HG02840 (cell line): ENCODE data around the gene FRRS1.
"Not testable (repeated sequence)": the region's sequence is repeated elsewhere in the genome, so short reads cannot be mapped to it uniquely, and the experiment has no call there.

Source experiments
- ATAC-seq: cut with Tn5 transposase; IDR thresholded peaks from one replicate; pipeline ENCODE4 v1.9.1; 2021; ENCODE audit warnings: mild to moderate bottlenecking, moderate library complexity, moderate number of reproducible peaks; ENCODE audit not compliant: unreplicated experiment, low FRiP score

The FRRS1 gene

DNA sequence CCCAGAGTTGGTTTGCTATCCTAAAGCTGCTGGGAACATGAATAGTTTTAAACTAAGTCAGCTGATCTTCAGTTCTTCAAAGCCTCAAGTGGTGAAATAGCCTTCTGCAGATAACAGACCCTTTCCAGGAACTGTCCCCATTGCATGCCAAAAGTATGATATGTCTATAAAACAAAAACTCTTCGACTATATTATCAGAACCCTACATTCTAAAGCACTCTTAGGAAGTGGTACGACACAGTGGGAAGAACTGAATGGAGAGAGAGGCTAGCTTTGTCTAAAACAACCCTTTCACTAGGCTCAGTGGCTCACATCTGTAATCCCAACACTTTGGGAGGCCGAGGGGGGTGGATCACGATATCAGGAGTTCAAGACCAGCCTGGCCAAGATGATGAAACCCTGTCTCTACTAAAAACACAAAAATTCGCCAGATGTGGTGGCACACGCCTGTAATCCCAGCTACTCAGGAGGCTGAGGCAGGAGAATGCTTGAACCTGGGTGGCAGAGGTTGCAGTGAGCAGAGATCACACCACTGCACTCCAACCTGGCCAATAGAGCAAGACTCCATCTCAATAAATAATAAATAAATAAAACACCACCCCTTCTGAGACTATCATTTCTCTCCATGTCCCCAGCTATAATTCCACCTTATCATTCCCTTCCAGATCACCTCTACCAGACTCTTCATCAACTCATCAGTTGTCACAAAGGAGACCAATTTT is 2.2 kb upstream of the FRRS1 start:
- no peak for ATAC-seq

DNA sequence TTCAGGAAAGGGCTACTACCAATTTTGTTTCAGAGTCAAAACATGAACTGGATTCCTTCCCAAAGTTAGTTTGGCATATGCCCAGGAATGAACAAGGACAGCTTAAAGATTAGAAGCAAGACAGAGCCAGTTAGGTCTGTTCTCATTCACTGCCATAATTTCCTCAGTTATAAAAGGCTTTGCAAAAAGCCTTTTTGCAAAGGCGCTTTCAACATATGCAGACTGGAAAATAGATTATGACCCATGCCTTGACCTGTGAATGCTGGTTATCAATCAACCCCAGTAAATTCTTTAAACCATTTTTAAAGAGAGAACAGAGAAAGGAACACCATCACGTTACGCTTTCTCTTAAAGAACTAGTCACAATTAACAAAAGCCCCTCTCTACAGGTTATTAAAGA is 1.7 kb upstream of the FRRS1 start:
- no peak for ATAC-seq

DNA sequence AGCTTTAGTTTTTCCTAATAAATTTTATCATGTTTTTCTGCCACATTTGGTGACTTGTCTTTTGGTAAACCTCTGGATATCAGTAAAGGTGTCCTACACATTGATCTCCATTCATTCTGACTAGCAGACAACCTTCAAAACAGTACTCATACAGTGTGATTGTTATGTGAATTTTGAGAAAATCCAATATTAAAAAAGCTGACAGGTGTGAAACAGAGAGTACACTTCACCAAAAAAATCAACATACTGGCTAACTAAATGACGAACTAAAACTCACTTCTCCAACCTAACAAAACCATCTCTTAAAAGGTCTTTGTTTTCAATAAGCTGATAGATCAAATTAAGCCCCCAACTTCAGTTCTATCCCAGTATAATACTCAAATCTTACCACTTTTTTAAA is 1.5 kb downstream of the FRRS1 start:
- ATAC-seq, result no peak

DNA sequence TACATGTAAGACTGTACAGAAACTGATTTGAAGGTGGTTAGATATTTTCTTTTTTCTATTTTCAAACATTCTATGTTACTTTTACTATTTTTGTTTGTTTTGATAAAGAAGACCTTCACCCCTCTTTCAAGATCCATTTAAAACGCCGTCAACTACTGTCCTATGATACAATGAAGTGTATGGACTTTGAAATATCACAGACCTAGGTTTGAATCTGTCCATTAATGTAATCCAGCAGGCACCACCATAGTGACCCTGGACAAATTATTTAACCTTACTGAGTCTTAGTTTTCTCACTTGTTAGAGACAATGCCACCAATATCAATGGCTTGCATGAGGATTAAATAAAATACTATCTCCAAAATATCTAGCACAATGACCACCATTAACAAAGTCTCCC is 2.0 kb downstream of the FRRS1 start:
- no peak for ATAC-seq

DNA sequence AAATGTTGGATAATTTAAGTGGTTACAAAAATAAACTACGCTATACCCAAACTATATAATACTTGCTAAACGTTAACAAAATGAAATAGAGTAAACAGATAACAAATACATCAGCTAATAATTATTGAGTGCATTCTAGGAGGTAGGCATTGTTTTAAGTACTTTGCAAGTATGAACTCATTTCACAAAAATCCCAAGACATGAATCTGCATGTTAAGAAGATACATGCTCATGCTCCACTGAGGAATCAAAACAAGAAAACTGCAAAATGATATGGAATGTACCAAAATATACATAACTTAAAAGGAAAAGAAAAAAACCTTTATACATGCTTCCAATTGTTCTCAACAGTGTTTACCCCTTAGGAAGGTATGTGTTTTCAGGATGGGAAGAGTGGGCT is 2.5 kb downstream of the FRRS1 start:
- ATAC-seq, result no peak

GRCh38 chr1:99761774-99762173 is 4.7 kb downstream of the FRRS1 start:
- no peak for ATAC-seq

GRCh38 chr1:99759518-99760160 is 6.8 kb downstream of the FRRS1 start:
- ATAC-seq, result no peak

GRCh38 chr1:99758686-99759517 is 7.5 kb downstream of the FRRS1 start:
- ATAC-seq, result not testable (repeated sequence)

DNA sequence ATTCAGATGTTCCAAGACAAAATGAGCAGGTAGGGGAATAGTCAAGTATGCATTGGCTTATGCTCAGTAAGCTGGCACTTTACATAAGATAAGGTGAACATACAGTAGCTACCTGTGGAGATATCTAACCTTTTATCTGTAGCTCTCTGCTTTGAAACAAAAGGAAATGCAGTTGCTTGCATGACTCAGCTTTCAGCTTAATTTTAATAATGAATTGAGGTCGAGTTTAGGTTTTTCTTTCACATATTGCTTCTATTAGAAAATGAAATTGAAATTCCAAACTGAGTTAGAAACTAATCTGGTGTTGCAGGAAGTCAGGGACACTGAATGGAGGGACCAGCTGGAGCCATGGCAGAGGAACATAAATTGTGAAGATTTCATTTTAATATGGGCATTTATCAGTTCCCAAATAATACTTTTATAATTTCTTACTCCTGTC is 8.3 kb downstream of the FRRS1 start:
- peak; percentile 77 for ATAC-seq

- ATAC-seq, result no peak
Measured at GRCh38 chr1:99756598-99756997, 9.8 kb downstream of the FRRS1 start.

- no peak for ATAC-seq
Measured at GRCh38 chr1:99755664-99756063, 10.8 kb downstream of the FRRS1 start.

DNA sequence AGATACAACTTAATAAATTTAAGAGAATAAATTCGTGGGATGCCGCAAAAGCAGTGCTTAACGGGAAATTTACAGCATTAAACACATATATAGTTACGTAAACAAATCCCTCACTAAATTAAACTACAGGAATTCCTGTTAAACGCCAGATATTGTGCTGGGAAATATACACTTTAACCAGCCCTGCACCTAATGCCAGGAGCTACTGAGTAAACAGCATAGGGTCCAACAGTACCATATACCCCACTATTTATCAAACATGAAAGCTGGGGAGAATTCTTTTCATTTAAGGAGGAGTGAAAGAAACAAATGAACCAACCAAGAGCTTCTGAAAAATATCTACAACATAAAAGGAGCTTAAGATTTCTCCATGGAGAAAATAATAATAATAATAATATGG is 11.7 kb downstream of the FRRS1 start:
- no peak for ATAC-seq

- no peak for ATAC-seq
Measured at GRCh38 chr1:99754055-99754626, 12.3 kb downstream of the FRRS1 start.

DNA sequence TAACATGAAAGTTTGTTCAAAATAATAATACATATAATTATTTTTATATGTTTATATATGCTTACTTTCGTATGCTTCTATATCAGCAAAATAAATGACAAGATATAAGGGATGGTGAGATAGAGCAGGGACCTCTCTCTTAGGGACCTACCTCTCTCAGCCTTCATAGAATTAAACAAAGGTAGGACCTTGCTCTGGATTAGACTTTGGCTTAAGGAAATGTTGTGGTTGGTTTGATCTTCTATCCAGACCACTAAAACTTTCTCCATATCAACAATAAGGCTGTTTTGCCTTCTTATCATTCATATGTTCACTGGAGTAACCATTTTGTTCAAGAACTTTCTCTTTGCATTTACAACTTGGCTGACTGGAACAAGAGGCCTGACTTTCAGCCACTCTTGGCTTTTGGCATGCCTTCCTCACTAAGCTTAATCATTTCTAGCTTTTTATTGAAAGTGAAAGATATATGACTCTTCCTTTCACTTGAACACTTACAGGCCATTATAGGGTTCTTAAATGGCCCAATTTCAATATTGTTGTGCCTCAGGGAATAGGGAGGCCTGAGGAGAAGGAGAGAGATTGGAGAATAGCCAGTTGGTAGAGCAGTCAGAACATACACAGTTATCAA is 14.4 kb downstream of the FRRS1 start:
- peak; percentile 64 for ATAC-seq

DNA sequence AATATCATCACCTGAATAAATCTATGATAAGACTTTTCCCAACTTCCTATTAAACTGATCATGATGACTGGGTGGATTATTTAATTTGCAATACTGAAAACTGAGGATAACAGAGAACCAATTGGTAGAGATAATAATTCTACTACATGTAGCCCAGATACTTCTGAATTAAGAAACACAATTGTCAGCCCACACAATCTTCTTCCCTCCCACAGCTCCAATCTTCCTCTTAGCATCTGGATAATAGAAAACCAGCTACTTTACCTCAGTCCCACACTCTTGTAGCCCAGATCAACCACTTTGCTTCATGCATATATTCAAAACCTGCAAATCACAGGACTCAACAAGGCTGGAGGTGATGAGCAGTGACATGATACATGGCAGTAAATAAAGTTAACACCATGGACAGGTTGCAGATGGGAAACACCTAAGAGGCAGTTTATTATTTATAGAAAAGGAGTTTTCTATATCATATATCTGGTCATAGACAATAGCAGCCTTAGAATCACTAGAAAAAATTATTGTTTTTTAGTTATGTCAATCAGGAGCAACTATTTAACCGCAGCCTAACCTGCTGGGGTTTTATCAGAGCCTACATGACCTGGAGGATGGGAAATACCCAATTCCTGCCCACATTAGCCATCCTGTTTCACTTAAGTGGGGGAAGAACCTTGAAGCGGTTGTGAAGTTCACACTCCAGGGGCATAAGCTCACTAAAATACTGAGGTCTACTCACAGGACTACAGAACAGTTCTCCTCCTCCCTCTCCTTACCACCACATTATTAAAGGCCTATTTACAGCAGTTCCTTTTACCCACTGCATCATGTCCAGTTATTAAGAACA is 16.7 kb downstream of the FRRS1 start:
- peak; percentile 72 for ATAC-seq

- no peak for ATAC-seq
Measured at GRCh38 chr1:99748419-99748818, 18.0 kb downstream of the FRRS1 start.

DNA sequence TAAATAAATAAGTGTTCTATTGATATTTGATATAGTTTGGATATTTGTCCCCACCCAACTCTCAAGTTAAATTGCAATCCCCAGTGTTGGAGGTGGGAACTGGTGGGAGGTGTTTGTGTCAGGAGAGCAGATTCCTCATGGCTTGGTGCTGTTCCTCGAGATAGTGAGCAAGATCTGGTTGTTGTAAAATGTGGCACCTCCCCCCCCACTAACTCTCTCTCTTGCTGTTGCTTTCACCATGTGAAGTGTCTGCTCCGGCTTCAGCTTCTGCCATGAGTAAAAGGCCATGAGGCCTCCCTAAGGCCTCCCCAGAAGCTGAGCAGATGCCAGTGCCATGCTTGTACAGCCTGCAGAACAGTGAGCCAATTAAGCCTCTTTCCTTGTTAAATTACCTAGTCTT is 20.8 kb downstream of the FRRS1 start:
- ATAC-seq, result no peak

- ATAC-seq, result no peak
Measured at GRCh38 chr1:99745061-99745460, 21.4 kb downstream of the FRRS1 start.

DNA sequence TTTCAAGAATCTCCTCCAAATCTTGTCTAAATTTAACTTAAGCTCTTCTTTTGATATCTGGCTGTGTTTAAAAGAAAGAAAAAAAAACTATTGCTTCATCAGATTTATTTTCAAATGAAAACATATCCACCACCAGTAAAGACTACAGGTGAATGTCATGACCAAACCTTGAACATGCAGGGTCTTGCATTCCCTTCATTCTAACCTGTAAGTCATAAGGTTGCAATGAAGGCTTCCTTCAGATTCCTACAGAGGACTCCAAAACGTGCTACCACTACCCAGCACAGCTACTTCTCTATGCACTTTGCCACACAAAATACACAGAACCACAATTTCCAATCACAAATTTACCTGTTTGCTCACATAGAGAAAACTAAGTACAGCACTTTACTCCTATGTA is 26.3 kb downstream of the FRRS1 start:
- ATAC-seq, result no peak
